ENCODE results near the gene COMMD3. TPM values are rescaled to one million over a fixed set of nuclear protein-coding genes. Genes with fewer than 3 reads are reported as not detected.
"Not testable (repeated sequence)": the region's sequence is repeated elsewhere in the genome, so short reads cannot be mapped to it uniquely, and the experiment has no call there.

The COMMD3 gene
- total RNA-seq, 4 donors from 2014 or later: 17.2 to 28.2 (median 23.8) TPM

- DNase-seq (ENCODE audit: low spot score in 2 of 2): no peak
- H3K4me3 ChIP-seq: no peak overlapping the region
- 72 to 76% methylated on average over 2 of the region's 2 CpGs for WGBS, 2 donors
- no peaks in the 10 kb centered on the region for H3K27me3 ChIP-seq
- H3K9me3 ChIP-seq: no peaks in the 10 kb centered on the region
- TF ChIP-seq POLR2A (IDR thresholded peaks at IDR 0.05) (no peak), CTCF (IDR thresholded peaks at IDR 0.05) (no peak), EP300 (IDR thresholded peaks at IDR 0.05) (no peak)
- no peaks in the 10 kb centered on the region for H3K4me1 ChIP-seq
- no peaks in the 10 kb centered on the region for H3K36me3 ChIP-seq
- no peak overlapping the region for H3K27ac ChIP-seq
These were observed 10.5 kb upstream of the COMMD3 start for GRCh38 chr10:22305721-22306120.

- Histone ChIP-seq H3K36me3 (no peaks in the 10 kb centered on the region), H3K4me1 (no peaks in the 10 kb centered on the region), H3K4me3 (no peak overlapping the region), H3K9me3 (no peaks in the 10 kb centered on the region), H3K27ac (no peak overlapping the region), H3K27me3 (no peaks in the 10 kb centered on the region)
- DNase-seq (ENCODE audit: low spot score in 2 of 2): no peak
- no peak for TF ChIP-seq POLR2A (IDR thresholded peaks at IDR 0.05)
- no peak for TF ChIP-seq CTCF (IDR thresholded peaks at IDR 0.05)
- no peak for TF ChIP-seq EP300 (IDR thresholded peaks at IDR 0.05)
- 85 to 90% methylated on average over 2 of the region's 2 CpGs for WGBS, 2 donors
These were observed 7.8 kb upstream of the COMMD3 start for GRCh38 chr10:22308390-22308789.

GRCh38 chr10:22309180-22310000, 6.8 kb upstream of the COMMD3 start:
- no peak for DNase-seq (ENCODE audit: low spot score in 2 of 2)
- H3K4me1 ChIP-seq: no peaks in the 10 kb centered on the region
- H3K36me3 ChIP-seq: no peaks in the 10 kb centered on the region
- H3K27me3 ChIP-seq: no peaks in the 10 kb centered on the region
- no peak overlapping the region for H3K4me3 ChIP-seq
- TF ChIP-seq EP300 (IDR thresholded peaks at IDR 0.05): no peak
- TF ChIP-seq CTCF (IDR thresholded peaks at IDR 0.05): no peak
- no peak for TF ChIP-seq POLR2A (IDR thresholded peaks at IDR 0.05)
- H3K9me3 ChIP-seq: no peaks in the 10 kb centered on the region
- H3K27ac ChIP-seq: no peak overlapping the region
- WGBS, 2 donors: 91 to 95% methylated on average over 4 of the region's 4 CpGs

GRCh38 chr10:22310012-22310411, 6.2 kb upstream of the COMMD3 start:
- H3K36me3 ChIP-seq; DNase-seq (ENCODE audit: low spot score in 2 of 2); H3K9me3 ChIP-seq; H3K27me3 ChIP-seq; H3K4me1 ChIP-seq; H3K4me3 ChIP-seq; H3K27ac ChIP-seq: not testable (repeated sequence)
- WGBS, 2 donors: 94 to 96% methylated on average over 10 of the region's 10 CpGs

- TF ChIP-seq CTCF (IDR thresholded peaks at IDR 0.05) (no peak), EP300 (IDR thresholded peaks at IDR 0.05) (no peak), POLR2A (IDR thresholded peaks at IDR 0.05) (no peak)
- no peak for DNase-seq (ENCODE audit: low spot score in 2 of 2)
- H3K9me3 ChIP-seq: no peaks in the 10 kb centered on the region
- no peak overlapping the region for H3K27ac ChIP-seq
- no peak overlapping the region for H3K4me3 ChIP-seq
- H3K27me3 ChIP-seq: no peaks in the 10 kb centered on the region
- H3K4me1 ChIP-seq: peaks cover 0 to 8% (median 3%) of the 10 kb centered on the region in 4 donors
- no peaks in the 10 kb centered on the region for H3K36me3 ChIP-seq
These were observed 5.3 kb upstream of the COMMD3 start for GRCh38 chr10:22310928-22311327.
